GM12892 (cell line): ENCODE results near the gene TSNAXIP1.

Experiments used
- POLR2A ChIP-seq: IDR thresholded peaks from 2 replicates; pipeline ENCODE4 v1.6.1; 2011; ENCODE audit warnings: low read depth, low read length, control low read depth
- TAF1 ChIP-seq: IDR thresholded peaks from 2 replicates; pipeline ENCODE4 v1.6.1; 2011; ENCODE audit warnings: low read depth, mild to moderate bottlenecking, control low read depth, low read length, borderline replicate concordance

DNA sequence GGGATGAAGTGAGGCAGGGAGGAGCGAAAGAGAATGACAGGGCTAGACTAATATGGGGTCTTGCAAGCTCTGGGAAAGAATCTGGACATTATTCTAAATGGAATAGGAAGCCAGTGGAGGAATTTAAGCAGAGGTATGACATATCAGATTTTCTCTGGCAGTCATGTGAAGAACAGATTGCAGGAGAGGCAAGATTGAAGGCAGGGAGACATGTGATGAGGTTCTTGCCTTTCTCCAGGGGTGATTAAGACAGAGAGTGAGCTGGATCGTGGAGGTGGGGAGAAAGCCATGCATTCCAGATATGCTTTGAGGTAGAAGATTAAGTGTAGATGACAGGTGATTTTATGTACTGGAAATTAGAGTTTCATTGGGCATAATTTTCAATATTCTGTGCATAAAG is 31.1 kb downstream of the TSNAXIP1 start:
- TF ChIP-seq POLR2A: no peak
- TF ChIP-seq TAF1: no peak
